Fibroblast of lung (primary cell): ENCODE measurements around the gene APBB3. TPM values are rescaled to one million over a fixed set of nuclear protein-coding genes. Genes with fewer than 3 reads are reported as not detected.
A peak's percentile ranks its signal among the peaks of the same experiment; 100 is the strongest.

Experiments
- DNase-seq, 2 donors: peaks; one replicate each; pipeline versions ENCODE4 v3.0.0 to v3.0.0-alpha.2; 2010; ENCODE audit warnings: low read depth in 2 of 2
- H2AFZ ChIP-seq: 2 replicates; pipeline ENCODE4 v1.5.1; 2012; ENCODE audit warnings: low read length, control low read depth, inconsistent platforms
- H3K27ac ChIP-seq: 2 replicates; pipeline ENCODE4 v1.5.1; 2011; ENCODE audit warnings: low read length, control low read depth; ENCODE audit not compliant: insufficient read depth
- H3K27me3 ChIP-seq: 2 replicates; pipeline ENCODE4 v1.5.1; 2011; ENCODE audit warnings: mild to moderate bottlenecking, low read length; ENCODE audit not compliant: control insufficient read depth, insufficient read depth
- H3K36me3 ChIP-seq: 2 replicates; pipeline ENCODE4 v1.5.1; 2011; ENCODE audit warnings: low read length; ENCODE audit not compliant: control insufficient read depth, insufficient read depth
- H3K4me1 ChIP-seq: 2 replicates; pipeline ENCODE4 v1.5.1; 2011; ENCODE audit warnings: low read length; ENCODE audit not compliant: control insufficient read depth, insufficient read depth; ENCODE audit errors: extremely low read depth
- H3K4me2 ChIP-seq: 2 replicates; pipeline ENCODE4 v1.5.1; 2011; ENCODE audit warnings: low read length, control low read depth; ENCODE audit not compliant: insufficient read depth; ENCODE audit errors: extremely low read depth
- H3K4me3 ChIP-seq, 4 experiments: fragments of 200-600 bp in 1 of 4; sonication (generic) in 1 of 4; replicated peaks in 1 of 4; 2 replicates each; pipeline ENCODE4 v1.5.1; 2011 to 2016; ENCODE audit warnings: low read length in 4 of 4, low read depth in 3 of 4, mild to moderate bottlenecking in 3 of 4, control low read depth in 2 of 4, inconsistent platforms in 1 of 4, mixed read lengths in 1 of 4; ENCODE audit not compliant: insufficient read depth in 1 of 4; ENCODE audit errors: control extremely low read depth in 1 of 4
- H3K79me2 ChIP-seq: 2 replicates; pipeline ENCODE4 v1.5.1; 2012; ENCODE audit warnings: mild to moderate bottlenecking, low read length, inconsistent platforms; ENCODE audit not compliant: control insufficient read depth, insufficient read depth
- H3K9ac ChIP-seq: 2 replicates; pipeline ENCODE4 v1.5.1; 2011; ENCODE audit warnings: mild to moderate bottlenecking, low read length, control low read depth; ENCODE audit not compliant: insufficient read depth
- H3K9me3 ChIP-seq: 2 replicates; pipeline ENCODE4 v1.5.1; 2012; ENCODE audit warnings: low read depth, low read length; ENCODE audit not compliant: control insufficient read depth, insufficient read depth
- H4K20me1 ChIP-seq: 2 replicates; pipeline ENCODE4 v1.5.1; 2011; ENCODE audit warnings: low read length; ENCODE audit not compliant: control insufficient read depth, insufficient read depth; ENCODE audit errors: extremely low read depth
- CTCF ChIP-seq, 2 donors: IDR thresholded peaks in 1 of 2; conservative IDR thresholded peaks in 1 of 2; 1 replicate in 1 of 2; 2 replicates in 1 of 2; pipeline ENCODE4 v1.5.1; 2011 to 2012; ENCODE audit warnings: low read length in 2 of 2, control low read depth in 1 of 2, inconsistent platforms in 1 of 2, low read depth in 1 of 2, mild to moderate bottlenecking in 1 of 2
- EZH2 ChIP-seq: IDR thresholded peaks from 2 replicates; pipeline ENCODE4 v1.5.1; 2012; ENCODE audit warnings: low read length, control low read depth, mild to moderate bottlenecking; ENCODE audit errors: missing control alignments
- polyA plus RNA-seq, 2 donors: library from polyadenylated mRNA; depleted of rRNA in 1 of 2; stranded (reverse) in 1 of 2; unstranded in 1 of 2; fragments of >200 nt; gene quantifications; 2 replicates each; pipeline ENCODE4 v1.2.1, GENCODE V29; 2011 to 2012; ENCODE audit warnings: missing spikeins in 1 of 2
- total RNA-seq: library from RNA; depleted of rRNA; stranded (reverse); fragments of >200 nt; gene quantifications from 2 replicates; pipeline ENCODE4 v1.2.1, GENCODE V29; 2014

The APBB3 gene
- total and polyA plus RNA-seq, 2 donors (not counting 1 experiment from before 2014, with no cell fraction given) = 11.7 to 19.8 TPM

DNA sequence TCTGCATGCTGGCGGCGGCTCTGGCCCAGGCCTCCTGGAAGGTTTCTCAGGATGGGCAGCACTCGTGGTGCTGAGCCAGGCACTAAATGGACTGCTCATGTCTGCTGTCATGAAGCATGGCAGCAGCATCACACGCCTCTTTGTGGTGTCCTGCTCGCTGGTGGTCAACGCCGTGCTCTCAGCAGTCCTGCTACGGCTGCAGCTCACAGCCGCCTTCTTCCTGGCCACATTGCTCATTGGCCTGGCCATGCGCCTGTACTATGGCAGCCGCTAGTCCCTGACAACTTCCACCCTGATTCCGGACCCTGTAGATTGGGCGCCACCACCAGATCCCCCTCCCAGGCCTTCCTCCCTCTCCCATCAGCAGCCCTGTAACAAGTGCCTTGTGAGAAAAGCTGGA lies 3.5 kb upstream of the APBB3 start:
- Histone ChIP-seq H3K4me1 (peaks cover 12% of the 10 kb centered on the region), H3K27ac (no peak overlapping the region), H3K4me3 (no peak overlapping the region)

DNA sequence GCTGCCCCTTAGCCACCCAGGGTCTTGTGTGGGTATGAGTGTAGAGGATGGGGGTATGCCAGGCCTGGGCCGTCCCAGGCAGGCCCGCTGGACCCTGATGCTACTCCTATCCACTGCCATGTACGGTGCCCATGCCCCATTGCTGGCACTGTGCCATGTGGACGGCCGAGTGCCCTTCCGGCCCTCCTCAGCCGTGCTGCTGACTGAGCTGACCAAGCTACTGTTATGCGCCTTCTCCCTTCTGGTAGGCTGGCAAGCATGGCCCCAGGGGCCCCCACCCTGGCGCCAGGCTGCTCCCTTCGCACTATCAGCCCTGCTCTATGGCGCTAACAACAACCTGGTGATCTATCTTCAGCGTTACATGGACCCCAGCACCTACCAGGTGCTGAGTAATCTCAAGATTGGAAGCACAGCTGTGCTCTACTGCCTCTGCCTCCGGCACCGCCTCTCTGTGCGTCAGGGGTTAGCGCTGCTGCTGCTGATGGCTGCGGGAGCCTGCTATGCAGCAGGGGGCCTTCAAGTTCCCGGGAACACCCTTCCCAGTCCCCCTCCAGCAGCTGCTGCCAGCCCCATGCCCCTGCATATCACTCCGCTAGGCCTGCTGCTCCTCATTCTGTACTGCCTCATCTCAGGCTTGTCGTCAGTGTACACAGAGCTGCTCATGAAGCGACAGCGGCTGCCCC lies 2.9 kb upstream of the APBB3 start:
- Histone ChIP-seq H3K27ac (no peak overlapping the region), H3K4me2 (no peak overlapping the region), H4K20me1 (no peaks in the 10 kb centered on the region), H3K4me1 (peaks cover 12% of the 10 kb centered on the region), H3K4me3 (no peak overlapping the region), H3K79me2 (peaks cover 29% of the 10 kb centered on the region), H2AFZ (no peak overlapping the region), H3K36me3 (peaks cover 21% of the 10 kb centered on the region), H3K9ac (no peak overlapping the region), H3K9me3 (no peaks in the 10 kb centered on the region), H3K27me3 (no peaks in the 10 kb centered on the region)
- TF ChIP-seq EZH2 = no peak
- no peak for TF ChIP-seq CTCF (conservative IDR thresholded peaks at IDR 0.05 in 1 of 2, IDR thresholded peaks at IDR 0.05 in 1 of 2; ENCODE audit: low read depth in 1 of 2, low read length in 2 of 2)
- DNase-seq = no peak

More for the DNA sequence above, 3.5 kb upstream of the APBB3 start:
- Histone ChIP-seq H3K36me3 (peaks cover 21% of the 10 kb centered on the region), H3K9ac (no peak overlapping the region), H3K4me2 (no peak overlapping the region), H2AFZ (no peak overlapping the region), H4K20me1 (no peaks in the 10 kb centered on the region), H3K79me2 (peaks cover 29% of the 10 kb centered on the region), H3K9me3 (no peaks in the 10 kb centered on the region), H3K27me3 (no peaks in the 10 kb centered on the region)
- TF ChIP-seq CTCF (conservative IDR thresholded peaks at IDR 0.05 in 1 of 2, IDR thresholded peaks at IDR 0.05 in 1 of 2; ENCODE audit: low read depth in 1 of 2, low read length in 2 of 2) (no peak), EZH2 (no peak)
- no peak for DNase-seq

- no peak overlapping the region for H3K4me3 ChIP-seq
- no peak overlapping the region for H3K27ac ChIP-seq
- H3K4me1 ChIP-seq = peaks cover 12% of the 10 kb centered on the region
- H3K36me3 ChIP-seq = peaks cover 21% of the 10 kb centered on the region
- DNase-seq = no peak
- H3K79me2 ChIP-seq = peaks cover 29% of the 10 kb centered on the region
- H2AFZ ChIP-seq = no peak overlapping the region
- H4K20me1 ChIP-seq = no peaks in the 10 kb centered on the region
- peak overlapping the region; percentile 33 for H3K4me2 ChIP-seq
- no peaks in the 10 kb centered on the region for H3K27me3 ChIP-seq
- no peak overlapping the region for H3K9ac ChIP-seq
- TF ChIP-seq EZH2 (no peak), CTCF (conservative IDR thresholded peaks at IDR 0.05 in 1 of 2, IDR thresholded peaks at IDR 0.05 in 1 of 2; ENCODE audit: low read depth in 1 of 2, low read length in 2 of 2) (no peak)
- no peaks in the 10 kb centered on the region for H3K9me3 ChIP-seq
Measured at GRCh38 chr5:140566665-140567064, 2.3 kb upstream of the APBB3 start.
